ENCODE data around the gene SPEM2. TPM values are rescaled to one million over a fixed set of nuclear protein-coding genes. Genes with fewer than 3 reads are reported as not detected.

SPEM2 gene
- total RNA-seq, 1 experiment from 2014 or later: not detected

GRCh38 chr17:7436556-7437368, 11.3 kb downstream of the SPEM2 start (continued):
- TF ChIP-seq REST (IDR thresholded peaks at IDR 0.05; ENCODE audit: low read depth) (no peak), CEBPB (IDR thresholded peaks at IDR 0.05; ENCODE audit: low read depth) (no peak), YY1 (IDR thresholded peaks at IDR 0.05; ENCODE audit: extremely low read depth, insufficient replicate concordance, low read depth, low read length) (peak; percentile 72), EGR1 (IDR thresholded peaks at IDR 0.05; ENCODE audit: low read depth) (no peak), TCF7L2 (IDR thresholded peaks at IDR 0.05; ENCODE audit: borderline replicate concordance, extremely low read depth, insufficient read depth, insufficient read length) (peak; percentile 51), CBX3 (IDR thresholded peaks at IDR 0.05; ENCODE audit: low read depth) (no peak), ZFX (IDR thresholded peaks at IDR 0.05) (peak; percentile 28; the same call in 1 of the 2 replicates), FOSL1 (IDR thresholded peaks at IDR 0.05; ENCODE audit: low read depth) (no peak), ELF1 (IDR thresholded peaks at IDR 0.05; ENCODE audit: borderline replicate concordance, low read depth) (no peak), CTCF (IDR thresholded peaks at IDR 0.05 in 2 of 3, conservative IDR thresholded peaks at IDR 0.05 in 1 of 3; ENCODE audit: borderline replicate concordance in 1 of 3, insufficient read depth in 1 of 3, low read depth in 2 of 3, low read length in 2 of 3) (peak; percentile 63 to 99 (median 82)), JUND (IDR thresholded peaks at IDR 0.05) (no peak), ATF3 (IDR thresholded peaks at IDR 0.05) (no peak)

Measured in HCT116 (cell line).